ENCODE data around the gene SRRD.
"Not testable (repeated sequence)": the region's sequence is repeated elsewhere in the genome, so short reads cannot be mapped to it uniquely, and the experiment has no call there.

SRRD gene

GRCh38 chr22:26483439-26484359 is at the start of gene SRRD, which contains the start of gene HPS4:
Gene SRRD (plus strand): TSS chr22:26483877. CDS start chr22:26483891, 14 bp downstream.
Gene HPS4 (minus strand): TSS chr22:26483783. CDS start chr22:26481762, 2,021 bp downstream.
- no peak for TF ChIP-seq ZNF274 (IDR thresholded peaks at IDR 0.05; ENCODE audit: low read depth, low read length)
- peak within 1 kb of the TSS; percentile 79 for H3K4me3 ChIP-seq (ENCODE audit: low read length)

DNA sequence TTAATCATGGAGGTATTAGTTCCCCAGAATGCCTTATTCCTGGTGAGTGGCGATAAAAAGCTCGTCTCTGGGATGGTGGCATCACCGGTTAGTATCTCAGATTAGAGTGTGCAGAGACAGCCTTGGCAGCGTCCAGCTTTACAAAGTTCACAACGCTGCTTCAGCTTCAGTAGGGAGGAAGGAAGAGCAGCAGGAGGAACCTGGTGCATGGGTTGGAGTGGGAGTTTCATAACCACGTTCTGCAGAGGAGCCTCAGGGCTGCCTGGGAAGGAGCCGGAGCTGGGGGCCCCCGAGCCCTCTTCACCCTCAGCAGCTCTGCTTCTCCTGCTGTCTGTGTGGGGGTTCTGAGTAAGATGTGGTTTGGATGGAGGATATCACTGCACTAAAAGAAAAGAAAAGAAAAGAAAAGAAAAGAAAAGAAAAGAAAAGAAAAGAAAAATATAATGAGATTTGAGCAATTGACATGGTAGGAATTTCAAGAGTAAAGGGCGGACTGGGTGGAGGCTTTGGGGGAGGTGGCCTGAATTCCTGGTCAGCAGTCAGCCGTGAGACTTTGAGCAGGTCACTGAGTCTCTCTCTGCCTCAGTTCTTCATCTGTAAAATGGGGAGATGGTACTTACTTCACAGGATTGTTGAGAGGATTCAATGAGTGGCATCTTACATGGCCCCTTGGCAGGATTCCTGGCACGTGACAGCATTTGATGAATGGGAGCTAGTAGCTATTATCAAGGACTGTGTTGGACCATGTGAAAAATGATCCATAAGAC is 48.2 kb upstream of the SRRD start:
- no peak for TF ChIP-seq ZNF274 (IDR thresholded peaks at IDR 0.05; ENCODE audit: low read depth, low read length)
- no peak overlapping the region for H3K4me3 ChIP-seq (ENCODE audit: low read length)

- no peak for TF ChIP-seq ZNF274 (IDR thresholded peaks at IDR 0.05; ENCODE audit: low read depth, low read length)
- H3K4me3 ChIP-seq (ENCODE audit: low read length): no peak overlapping the region
These were observed 46.7 kb upstream of the SRRD start for GRCh38 chr22:26436903-26437515.

- H3K4me3 ChIP-seq (ENCODE audit: low read length): no peak overlapping the region
- no peak for TF ChIP-seq ZNF274 (IDR thresholded peaks at IDR 0.05; ENCODE audit: low read depth, low read length)
These were observed 45.8 kb upstream of the SRRD start for GRCh38 chr22:26437694-26438392.

DNA sequence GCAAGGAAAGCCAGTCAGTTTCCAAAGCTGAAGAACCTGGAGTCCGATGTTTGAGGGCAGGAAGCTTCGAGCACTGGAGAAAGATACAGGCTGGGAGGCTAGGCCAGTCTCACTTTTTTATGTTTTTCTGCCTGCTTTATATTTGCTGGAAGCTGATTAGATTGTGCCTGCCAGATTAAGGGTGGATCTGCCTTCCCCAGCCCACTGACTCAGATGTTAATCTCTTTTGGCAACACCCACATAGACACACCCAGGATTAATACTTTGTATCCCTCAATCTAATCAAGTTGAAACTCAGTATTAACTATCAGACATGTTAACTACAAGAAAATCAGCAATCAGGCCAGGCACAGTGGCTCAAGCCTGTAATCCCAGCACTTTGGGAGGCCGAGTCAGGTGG is 44.9 kb upstream of the SRRD start:
- not testable (repeated sequence) for H3K4me3 ChIP-seq (ENCODE audit: low read length)

DNA sequence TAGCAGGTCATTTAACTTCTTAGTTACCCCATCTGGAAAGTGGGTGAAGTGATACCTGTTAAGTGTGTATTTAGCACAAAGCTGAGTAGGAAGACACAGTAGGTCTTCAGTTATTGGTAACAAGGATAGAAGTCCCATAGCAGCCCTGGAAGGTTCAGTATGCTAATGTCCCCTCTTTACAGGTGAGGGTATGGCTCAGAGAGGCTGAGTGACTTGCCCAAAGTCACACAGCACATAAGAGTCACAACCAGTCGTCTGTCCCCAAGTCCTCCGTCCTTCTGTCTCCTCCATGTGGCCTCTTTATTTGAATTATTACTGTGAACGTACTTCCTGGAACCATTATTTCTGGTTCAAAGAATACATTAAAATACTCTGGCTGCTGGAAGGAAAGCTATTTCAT is 44.1 kb upstream of the SRRD start:
- TF ChIP-seq ZNF274 (IDR thresholded peaks at IDR 0.05; ENCODE audit: low read depth, low read length): no peak
- H3K4me3 ChIP-seq (ENCODE audit: low read length): no peak overlapping the region

- no peak for TF ChIP-seq ZNF274 (IDR thresholded peaks at IDR 0.05; ENCODE audit: low read depth, low read length)
These were observed 41.5 kb upstream of the SRRD start for GRCh38 chr22:26442086-26442756.

DNA sequence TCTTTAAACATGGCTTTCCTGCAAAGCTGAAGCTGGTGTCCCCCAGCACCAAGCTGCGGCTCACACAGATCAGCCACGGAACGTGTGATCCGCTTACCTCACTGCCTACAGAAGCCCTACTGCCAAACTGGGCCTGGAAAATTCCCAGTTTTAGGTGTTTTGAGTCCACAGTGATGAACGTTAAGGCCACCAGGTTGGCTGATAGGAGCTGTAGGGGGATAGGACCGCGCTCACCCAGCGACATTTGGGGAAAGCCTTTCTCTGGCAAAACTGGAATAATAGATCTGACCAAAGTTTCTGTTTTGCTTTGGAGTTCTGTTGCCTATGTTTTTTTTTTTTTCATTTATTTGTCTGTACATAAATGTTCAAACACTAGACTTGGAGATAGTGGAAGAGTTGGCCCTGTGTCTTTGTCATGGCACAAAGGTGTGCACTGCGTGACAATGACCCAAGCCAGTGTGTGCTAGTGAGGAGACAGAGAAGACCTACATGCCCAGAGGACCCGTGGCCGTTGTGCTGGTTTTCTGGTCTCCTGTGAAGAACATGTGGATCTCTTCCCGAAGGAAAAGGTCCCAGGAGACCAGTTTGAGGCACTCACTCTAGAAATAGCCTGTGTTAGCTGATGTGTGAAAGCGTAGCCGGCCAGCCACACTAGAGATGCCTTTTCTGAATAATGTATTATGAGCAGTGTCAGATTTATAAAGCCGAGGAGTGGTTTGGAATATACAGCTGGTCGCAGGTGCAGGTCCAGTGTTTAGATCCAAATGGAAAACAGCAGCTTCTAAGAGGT is 39.6 kb upstream of the SRRD start:
- H3K4me3 ChIP-seq (ENCODE audit: low read length): no peak overlapping the region
- TF ChIP-seq ZNF274 (IDR thresholded peaks at IDR 0.05; ENCODE audit: low read depth, low read length): no peak

More at GRCh38 chr22:26442086-26442756, 41.5 kb upstream of the SRRD start:
- H3K4me3 ChIP-seq (ENCODE audit: low read length): no peak overlapping the region

DNA sequence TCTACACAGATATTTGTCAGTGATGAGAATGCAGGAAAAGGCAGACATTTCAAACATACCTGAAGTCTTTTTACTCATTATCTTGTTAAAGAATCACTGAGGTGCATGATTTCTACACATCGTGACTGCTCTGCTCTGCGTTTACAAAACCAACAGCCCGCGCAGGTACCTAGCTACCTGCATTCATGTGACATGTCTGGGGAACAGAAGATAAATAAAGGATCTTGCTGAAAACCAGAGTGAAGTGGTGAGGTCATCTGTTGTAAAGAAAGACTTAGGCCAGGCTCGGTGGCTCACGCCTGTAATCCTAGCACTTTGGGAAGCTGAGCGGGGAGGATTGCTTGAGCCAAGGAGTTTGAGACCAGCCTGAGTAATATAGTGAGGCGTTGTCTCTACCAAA is 38.9 kb upstream of the SRRD start:
- TF ChIP-seq ZNF274 (IDR thresholded peaks at IDR 0.05; ENCODE audit: low read depth, low read length): no peak
- no peak overlapping the region for H3K4me3 ChIP-seq (ENCODE audit: low read length)

- H3K4me3 ChIP-seq (ENCODE audit: low read length): no peak overlapping the region
- no peak for TF ChIP-seq ZNF274 (IDR thresholded peaks at IDR 0.05; ENCODE audit: low read depth, low read length)
These were observed 38.0 kb upstream of the SRRD start for GRCh38 chr22:26445577-26446275.

- no peak for TF ChIP-seq ZNF274 (IDR thresholded peaks at IDR 0.05; ENCODE audit: low read depth, low read length)
- H3K4me3 ChIP-seq (ENCODE audit: low read length): no peak overlapping the region
These were observed 36.7 kb upstream of the SRRD start for GRCh38 chr22:26446808-26447515.
